ENCODE results near the gene ZNF532. TPM values are rescaled to one million over a fixed set of nuclear protein-coding genes. Genes with fewer than 3 reads are reported as not detected.
A peak's percentile ranks its signal among the peaks of the same experiment; 100 is the strongest.

ZNF532 gene
- total RNA-seq, 1 donor from 2014 or later: 69.4 TPM

DNA sequence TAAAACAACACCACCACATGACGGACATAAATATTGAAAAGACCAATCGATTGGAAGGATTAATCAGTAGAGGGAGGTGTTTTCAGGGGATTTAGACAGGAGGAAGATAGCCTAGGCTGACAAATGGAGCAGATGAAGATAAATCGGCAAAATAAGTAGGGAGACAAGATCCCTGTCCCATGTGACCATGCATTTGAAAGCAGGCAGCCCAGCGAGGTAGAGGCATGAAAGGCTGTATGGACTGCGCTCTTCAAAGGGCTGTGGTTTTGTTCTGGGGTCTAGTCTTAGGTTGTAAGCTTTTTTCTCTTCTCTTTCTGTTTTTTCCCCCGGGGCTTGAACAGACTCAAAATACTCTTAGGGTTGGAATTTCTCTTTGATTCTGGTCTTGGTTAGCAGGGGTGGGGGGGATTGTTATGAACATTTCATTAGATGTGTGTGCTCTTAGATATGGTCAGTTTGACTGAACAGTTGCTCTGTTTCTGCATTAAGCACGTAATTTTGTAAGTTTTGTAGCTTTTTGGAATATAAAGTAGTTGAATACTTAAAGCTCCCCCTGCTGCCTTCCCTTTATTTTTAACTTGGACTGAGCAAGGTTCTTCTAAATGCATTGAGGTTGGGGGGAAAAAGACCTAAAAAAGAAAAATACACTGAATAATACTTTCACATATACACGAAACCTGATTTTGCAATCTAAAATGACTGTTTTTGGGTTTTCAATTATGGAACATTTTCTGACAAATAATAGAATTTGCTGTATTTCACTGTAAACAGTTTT, 32.2 kb downstream of the ZNF532 start:
- Histone ChIP-seq H3K4me3 (ENCODE audit: low read length in 3 of 3) (no peak overlapping the region), H3K27me3 (ENCODE audit: control insufficient read depth in 3 of 3, insufficient read depth in 3 of 3, low read length in 3 of 3) (no peaks in the 10 kb centered on the region), H3K4me1 (ENCODE audit: control insufficient read depth in 3 of 3, insufficient read depth in 3 of 3, low read length in 3 of 3) (peaks cover 18 to 32% (median 23%) of the 10 kb centered on the region in 3 donors), H3K9ac (ENCODE audit: low read depth in 1 of 3, low read length in 3 of 3) (no peak overlapping the region), H3K27ac (ENCODE audit: low read depth, low read length) (no peak overlapping the region), H3K9me3 (ENCODE audit: control insufficient read depth in 3 of 3, low read length in 3 of 3) (no peaks in the 10 kb centered on the region), H3K36me3 (ENCODE audit: control insufficient read depth in 3 of 3, insufficient read depth in 3 of 3, low read length in 3 of 3) (peaks cover 19 to 27% (median 21%) of the 10 kb centered on the region in 3 donors)

DNA sequence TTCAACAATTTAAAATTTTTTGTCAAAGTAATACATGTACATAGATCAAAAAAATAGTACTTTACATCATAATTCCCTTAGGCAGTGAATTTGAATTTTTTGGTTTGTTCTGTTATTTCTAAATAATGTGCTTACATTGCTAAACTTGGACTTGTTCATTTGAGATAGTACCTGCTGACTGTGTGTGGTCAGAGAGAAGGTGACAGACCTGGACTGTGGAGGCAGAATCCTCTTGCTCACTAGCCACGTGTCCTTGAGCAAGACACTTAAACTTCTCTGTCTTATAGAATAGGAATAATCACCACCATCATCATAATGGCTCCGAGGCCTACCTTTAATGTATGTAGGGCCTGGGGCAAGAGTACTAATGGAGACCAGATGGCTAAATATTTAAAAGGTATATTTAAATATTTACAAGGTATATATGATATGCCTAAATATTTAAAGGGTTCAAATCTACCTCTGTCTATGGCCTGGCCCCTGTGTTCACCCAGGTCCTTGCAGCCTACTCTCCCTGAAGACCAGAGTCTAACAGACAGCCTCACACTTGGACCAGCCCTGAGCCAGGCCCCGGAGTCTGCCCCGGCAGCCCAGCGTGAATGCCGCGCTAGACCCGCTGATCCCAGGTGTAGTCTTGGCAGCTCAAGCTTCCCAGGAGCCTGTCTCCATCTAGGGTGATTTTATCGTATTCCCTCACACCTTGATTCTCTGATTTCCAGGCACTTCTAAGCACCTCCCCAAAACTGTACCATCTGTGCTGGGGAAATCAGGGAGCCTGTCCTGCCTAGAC, 33.5 kb downstream of the ZNF532 start:
- Histone ChIP-seq H3K4me1 (ENCODE audit: control insufficient read depth in 3 of 3, insufficient read depth in 3 of 3, low read length in 3 of 3) (peaks cover 13 to 23% (median 16%) of the 10 kb centered on the region in 3 donors), H3K9me3 (ENCODE audit: control insufficient read depth in 3 of 3, low read length in 3 of 3) (no peaks in the 10 kb centered on the region), H3K27me3 (ENCODE audit: control insufficient read depth in 3 of 3, insufficient read depth in 3 of 3, low read length in 3 of 3) (no peaks in the 10 kb centered on the region), H3K27ac (ENCODE audit: low read depth, low read length) (peak overlapping the region; percentile 33), H3K36me3 (ENCODE audit: control insufficient read depth in 3 of 3, insufficient read depth in 3 of 3, low read length in 3 of 3) (peaks cover 19 to 29% (median 25%) of the 10 kb centered on the region in 3 donors), H3K9ac (ENCODE audit: low read depth in 1 of 3, low read length in 3 of 3) (peak overlapping the region in 1 of 3 donors; percentile 16), H3K4me3 (ENCODE audit: low read length in 3 of 3) (no peak overlapping the region)

DNA sequence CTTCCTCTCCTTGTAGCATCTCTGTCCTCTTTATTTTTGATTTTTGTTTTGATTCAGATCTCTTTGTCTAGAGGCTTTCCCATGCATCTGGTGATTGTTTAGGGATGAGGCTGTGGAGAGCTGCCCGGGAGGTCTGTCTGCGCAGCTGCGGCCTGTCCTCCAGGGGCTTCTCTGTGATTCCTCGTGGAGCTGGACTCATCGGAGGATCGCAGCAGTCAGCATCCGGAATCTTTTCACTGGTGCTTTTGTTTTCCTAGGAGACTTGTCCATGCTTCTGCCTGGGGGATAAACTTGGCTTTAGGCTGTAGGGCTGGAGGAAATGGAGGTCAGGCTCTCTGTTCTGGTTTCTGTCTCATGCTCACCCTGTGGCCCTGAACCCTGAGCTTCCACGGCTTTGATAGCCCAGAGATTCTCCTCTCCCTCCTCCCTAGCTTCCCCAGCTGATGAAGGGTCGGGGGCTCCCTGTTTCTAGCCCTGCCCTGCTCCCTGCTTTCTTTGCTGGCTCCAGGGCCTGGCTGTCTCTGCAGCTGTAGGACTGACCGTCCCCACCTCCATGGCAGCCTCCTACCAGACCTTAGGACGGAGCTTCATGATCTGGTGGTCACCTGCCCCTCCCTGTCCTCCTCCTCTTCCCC, 35.5 kb downstream of the ZNF532 start:
- no peaks in the 10 kb centered on the region for H3K27me3 ChIP-seq (ENCODE audit: control insufficient read depth in 3 of 3, insufficient read depth in 3 of 3, low read length in 3 of 3)
- H3K4me3 ChIP-seq (ENCODE audit: low read length in 3 of 3): peak overlapping the region in 1 of 3 donors; percentile 22
- H3K9ac ChIP-seq (ENCODE audit: low read depth in 1 of 3, low read length in 3 of 3): peak overlapping the region in 1 of 3 donors; percentile 40
- H3K27ac ChIP-seq (ENCODE audit: low read depth, low read length): no peak overlapping the region
- H3K36me3 ChIP-seq (ENCODE audit: control insufficient read depth in 3 of 3, insufficient read depth in 3 of 3, low read length in 3 of 3): peaks cover 19 to 29% (median 20%) of the 10 kb centered on the region in 3 donors
- H3K9me3 ChIP-seq (ENCODE audit: control insufficient read depth in 3 of 3, low read length in 3 of 3): no peaks in the 10 kb centered on the region
- H3K4me1 ChIP-seq (ENCODE audit: control insufficient read depth in 3 of 3, insufficient read depth in 3 of 3, low read length in 3 of 3): peaks cover 8 to 17% (median 10%) of the 10 kb centered on the region in 3 donors

- no peak overlapping the region for H3K9ac ChIP-seq (ENCODE audit: low read depth in 1 of 3, low read length in 3 of 3)
- H3K27ac ChIP-seq (ENCODE audit: low read depth, low read length): no peak overlapping the region
- peaks cover 22 to 33% (median 24%) of the 10 kb centered on the region in 3 donors for H3K36me3 ChIP-seq (ENCODE audit: control insufficient read depth in 3 of 3, insufficient read depth in 3 of 3, low read length in 3 of 3)
- H3K4me1 ChIP-seq (ENCODE audit: control insufficient read depth in 3 of 3, insufficient read depth in 3 of 3, low read length in 3 of 3): peaks cover 5 to 14% (median 9%) of the 10 kb centered on the region in 3 donors
- no peak overlapping the region for H3K4me3 ChIP-seq (ENCODE audit: low read length in 3 of 3)
- no peaks in the 10 kb centered on the region for H3K9me3 ChIP-seq (ENCODE audit: control insufficient read depth in 3 of 3, low read length in 3 of 3)
- H3K27me3 ChIP-seq (ENCODE audit: control insufficient read depth in 3 of 3, insufficient read depth in 3 of 3, low read length in 3 of 3): no peaks in the 10 kb centered on the region
Measured at GRCh38 chr18:58901143-58901542, 36.5 kb downstream of the ZNF532 start.

- peaks cover 5 to 11% (median 9%) of the 10 kb centered on the region in 3 donors for H3K4me1 ChIP-seq (ENCODE audit: control insufficient read depth in 3 of 3, insufficient read depth in 3 of 3, low read length in 3 of 3)
- no peak overlapping the region for H3K4me3 ChIP-seq (ENCODE audit: low read length in 3 of 3)
- H3K9me3 ChIP-seq (ENCODE audit: control insufficient read depth in 3 of 3, low read length in 3 of 3): no peaks in the 10 kb centered on the region
- peaks cover 17 to 30% (median 21%) of the 10 kb centered on the region in 3 donors for H3K36me3 ChIP-seq (ENCODE audit: control insufficient read depth in 3 of 3, insufficient read depth in 3 of 3, low read length in 3 of 3)
- H3K27me3 ChIP-seq (ENCODE audit: control insufficient read depth in 3 of 3, insufficient read depth in 3 of 3, low read length in 3 of 3): no peaks in the 10 kb centered on the region
- no peak overlapping the region for H3K27ac ChIP-seq (ENCODE audit: low read depth, low read length)
- peak overlapping the region in 1 of 3 donors; percentile 33 for H3K9ac ChIP-seq (ENCODE audit: low read depth in 1 of 3, low read length in 3 of 3)
Measured at GRCh38 chr18:58901783-58902182, 37.1 kb downstream of the ZNF532 start.

DNA sequence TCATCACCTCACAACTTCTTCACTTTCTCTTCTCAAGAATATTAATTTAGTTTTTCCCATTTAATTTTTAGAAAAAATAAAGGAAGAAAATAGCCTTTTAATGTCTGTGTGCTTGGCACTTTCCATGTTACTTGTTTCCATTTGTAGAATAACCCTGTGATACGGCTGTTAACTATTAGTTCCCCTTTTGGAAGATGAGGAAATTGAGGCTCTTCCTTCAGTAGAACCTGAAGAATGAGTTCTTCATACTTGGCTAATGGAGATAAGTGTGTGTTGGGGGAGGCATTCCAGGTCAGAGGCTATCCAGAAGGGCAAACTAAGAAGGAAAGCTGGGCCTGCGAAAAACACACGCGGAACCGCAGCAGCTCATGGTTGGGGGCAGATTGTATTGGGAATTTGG, 38.3 kb downstream of the ZNF532 start:
- H3K27ac ChIP-seq (ENCODE audit: low read depth, low read length): no peak overlapping the region
- H3K4me3 ChIP-seq (ENCODE audit: low read length in 3 of 3): no peak overlapping the region
- peaks cover 17 to 30% (median 21%) of the 10 kb centered on the region in 3 donors for H3K36me3 ChIP-seq (ENCODE audit: control insufficient read depth in 3 of 3, insufficient read depth in 3 of 3, low read length in 3 of 3)
- H3K9me3 ChIP-seq (ENCODE audit: control insufficient read depth in 3 of 3, low read length in 3 of 3): no peaks in the 10 kb centered on the region
- H3K4me1 ChIP-seq (ENCODE audit: control insufficient read depth in 3 of 3, insufficient read depth in 3 of 3, low read length in 3 of 3): peaks cover 5 to 11% (median 9%) of the 10 kb centered on the region in 3 donors
- H3K9ac ChIP-seq (ENCODE audit: low read depth in 1 of 3, low read length in 3 of 3): no peak overlapping the region
- H3K27me3 ChIP-seq (ENCODE audit: control insufficient read depth in 3 of 3, insufficient read depth in 3 of 3, low read length in 3 of 3): no peaks in the 10 kb centered on the region

DNA sequence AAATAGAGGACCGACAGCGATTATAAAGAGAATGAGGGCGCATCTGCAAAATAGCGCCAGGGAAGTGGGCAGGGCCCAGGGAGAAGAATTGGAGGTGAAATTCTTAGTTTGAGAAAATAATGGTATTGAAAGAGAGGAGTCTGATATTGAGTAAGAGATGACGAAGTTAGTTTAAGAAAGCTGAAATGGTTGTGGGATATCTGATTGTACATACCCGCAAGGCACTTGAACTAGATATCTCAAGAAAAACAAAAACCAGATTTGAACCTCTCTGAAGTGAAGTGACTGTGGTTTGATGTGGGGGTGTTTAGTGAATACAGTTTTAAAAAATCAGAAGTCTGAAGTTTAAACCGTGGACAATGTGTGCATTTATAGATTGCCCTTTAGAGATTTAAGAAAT, 38.9 kb downstream of the ZNF532 start:
- Histone ChIP-seq H3K4me3 (ENCODE audit: low read length in 3 of 3) (no peak overlapping the region), H3K36me3 (ENCODE audit: control insufficient read depth in 3 of 3, insufficient read depth in 3 of 3, low read length in 3 of 3) (peaks cover 17 to 28% (median 21%) of the 10 kb centered on the region in 3 donors), H3K27me3 (ENCODE audit: control insufficient read depth in 3 of 3, insufficient read depth in 3 of 3, low read length in 3 of 3) (no peaks in the 10 kb centered on the region), H3K4me1 (ENCODE audit: control insufficient read depth in 3 of 3, insufficient read depth in 3 of 3, low read length in 3 of 3) (peaks cover 7 to 10% (median 9%) of the 10 kb centered on the region in 3 donors), H3K9ac (ENCODE audit: low read depth in 1 of 3, low read length in 3 of 3) (no peak overlapping the region), H3K27ac (ENCODE audit: low read depth, low read length) (no peak overlapping the region), H3K9me3 (ENCODE audit: control insufficient read depth in 3 of 3, low read length in 3 of 3) (no peaks in the 10 kb centered on the region)

DNA sequence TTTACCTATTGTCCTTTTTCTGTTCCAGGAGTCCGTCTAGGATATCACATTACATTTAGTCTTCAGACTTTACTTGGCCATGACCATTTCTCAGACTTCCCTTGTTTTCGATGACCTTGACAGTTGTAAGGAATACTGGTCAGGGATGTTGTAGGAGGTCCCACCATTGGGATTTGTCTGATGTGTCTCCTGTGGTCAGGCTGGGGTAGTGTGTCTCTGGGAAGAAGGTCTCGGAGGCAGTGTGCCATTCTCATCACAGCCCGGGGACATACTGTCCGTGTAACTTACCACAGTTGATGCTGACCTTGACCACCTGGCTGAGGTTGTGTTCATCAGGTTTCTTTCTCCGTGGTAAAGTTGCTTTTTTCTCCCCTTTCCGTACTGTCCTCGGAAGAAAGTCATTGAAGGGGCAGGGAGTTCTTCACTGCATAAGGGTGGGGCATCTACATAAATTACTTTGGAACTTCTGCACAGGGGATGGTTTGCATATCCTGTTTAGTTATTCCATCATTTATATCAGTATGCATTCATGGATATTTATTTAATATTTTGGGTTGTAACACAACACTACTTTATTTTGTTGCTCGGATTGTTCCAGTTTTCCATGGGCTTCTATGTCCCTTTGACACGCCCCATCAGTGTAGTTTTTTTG, 41.2 kb downstream of the ZNF532 start:
- Histone ChIP-seq H3K9me3 (ENCODE audit: control insufficient read depth in 3 of 3, low read length in 3 of 3) (no peaks in the 10 kb centered on the region), H3K27me3 (ENCODE audit: control insufficient read depth in 3 of 3, insufficient read depth in 3 of 3, low read length in 3 of 3) (no peaks in the 10 kb centered on the region), H3K27ac (ENCODE audit: low read depth, low read length) (no peak overlapping the region), H3K4me3 (ENCODE audit: low read length in 3 of 3) (no peak overlapping the region), H3K36me3 (ENCODE audit: control insufficient read depth in 3 of 3, insufficient read depth in 3 of 3, low read length in 3 of 3) (peaks cover 12 to 15% (median 15%) of the 10 kb centered on the region in 3 donors), H3K4me1 (ENCODE audit: control insufficient read depth in 3 of 3, insufficient read depth in 3 of 3, low read length in 3 of 3) (peaks cover 9 to 13% (median 13%) of the 10 kb centered on the region in 3 donors), H3K9ac (ENCODE audit: low read depth in 1 of 3, low read length in 3 of 3) (no peak overlapping the region)

DNA sequence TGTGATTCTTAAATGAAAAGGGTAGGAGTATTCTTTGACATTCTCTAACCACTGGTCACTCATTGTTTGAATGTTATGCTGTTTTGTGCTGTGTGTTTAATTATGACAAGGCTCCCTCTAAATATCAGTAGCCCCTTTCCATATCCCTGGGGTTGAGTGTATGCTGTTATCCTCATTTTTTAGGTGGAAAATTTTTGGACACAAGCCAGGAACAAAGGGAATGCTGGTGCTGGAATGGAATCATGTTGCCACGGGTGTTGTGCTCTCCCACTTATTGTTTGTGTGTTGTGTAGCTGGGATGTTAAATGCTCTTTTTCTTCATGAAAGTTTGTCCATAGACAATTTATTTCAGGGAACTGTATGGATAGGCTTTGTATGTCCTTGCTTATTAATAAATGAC, 43.3 kb downstream of the ZNF532 start:
- peaks cover 4 to 9% (median 5%) of the 10 kb centered on the region in 3 donors for H3K36me3 ChIP-seq (ENCODE audit: control insufficient read depth in 3 of 3, insufficient read depth in 3 of 3, low read length in 3 of 3)
- no peaks in the 10 kb centered on the region for H3K9me3 ChIP-seq (ENCODE audit: control insufficient read depth in 3 of 3, low read length in 3 of 3)
- H3K4me1 ChIP-seq (ENCODE audit: control insufficient read depth in 3 of 3, insufficient read depth in 3 of 3, low read length in 3 of 3): peaks cover 28 to 34% (median 31%) of the 10 kb centered on the region in 3 donors
- no peaks in the 10 kb centered on the region for H3K27me3 ChIP-seq (ENCODE audit: control insufficient read depth in 3 of 3, insufficient read depth in 3 of 3, low read length in 3 of 3)
- no peak overlapping the region for H3K9ac ChIP-seq (ENCODE audit: low read depth in 1 of 3, low read length in 3 of 3)
- no peak overlapping the region for H3K4me3 ChIP-seq (ENCODE audit: low read length in 3 of 3)
- no peak overlapping the region for H3K27ac ChIP-seq (ENCODE audit: low read depth, low read length)

Measured in skeletal muscle tissue (tissue), 4 donors.